ENCODE results near the gene KIAA1671.

Gene KIAA1671

GRCh38 chr22:25096638-25097405 is 144.3 kb downstream of the KIAA1671 start:
- no peak for DNase-seq

- no peak for DNase-seq
Measured at GRCh38 chr22:25098445-25099081, 146.0 kb downstream of the KIAA1671 start.

DNA sequence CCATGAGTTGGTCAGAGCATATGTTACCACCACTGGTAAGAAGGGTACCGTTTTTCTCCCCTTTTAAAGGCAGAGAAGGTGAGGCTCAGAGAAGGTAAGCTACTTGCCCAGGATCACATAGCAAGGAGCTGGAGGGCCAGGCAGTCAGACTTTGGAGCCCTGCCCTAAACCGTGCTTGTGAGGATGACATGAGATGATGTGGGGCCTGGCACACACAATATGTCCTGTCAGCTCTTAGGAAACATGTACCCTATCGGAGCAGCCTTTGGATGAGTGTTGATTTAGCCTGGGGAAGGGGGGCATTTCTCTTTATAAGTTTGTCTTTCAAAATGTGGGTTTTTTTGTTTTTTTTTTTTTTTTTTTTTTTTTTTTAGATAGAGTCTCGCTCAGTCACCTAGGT is 146.7 kb downstream of the KIAA1671 start:
- DNase-seq, result no peak

- DNase-seq, result no peak
Measured at GRCh38 chr22:25100402-25100801, 147.9 kb downstream of the KIAA1671 start.

GRCh38 chr22:25100948-25101347 is 148.4 kb downstream of the KIAA1671 start:
- no peak for DNase-seq

- no peak for DNase-seq
Measured at GRCh38 chr22:25101501-25101900, 149.0 kb downstream of the KIAA1671 start.

DNA sequence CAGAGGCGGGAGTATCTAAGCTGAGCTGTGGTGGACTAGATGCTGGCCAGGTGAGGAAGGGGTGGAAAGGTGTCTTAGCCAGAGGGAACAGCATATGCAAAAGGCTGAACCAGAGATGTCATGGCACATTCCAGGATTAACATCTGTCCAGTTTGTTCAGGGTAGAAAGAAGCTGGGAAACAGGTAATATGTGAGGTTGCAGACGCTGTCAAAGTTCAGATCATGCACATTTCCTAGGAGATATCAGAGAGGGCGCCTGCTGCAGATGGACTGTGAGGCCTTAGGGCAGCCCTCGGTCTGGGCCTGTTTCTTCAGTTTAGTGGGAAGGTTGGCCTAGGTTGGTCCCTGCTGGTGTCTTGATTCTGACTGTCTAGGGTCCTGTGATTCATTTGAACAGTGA is 149.5 kb downstream of the KIAA1671 start:
- no peak for DNase-seq

DNA sequence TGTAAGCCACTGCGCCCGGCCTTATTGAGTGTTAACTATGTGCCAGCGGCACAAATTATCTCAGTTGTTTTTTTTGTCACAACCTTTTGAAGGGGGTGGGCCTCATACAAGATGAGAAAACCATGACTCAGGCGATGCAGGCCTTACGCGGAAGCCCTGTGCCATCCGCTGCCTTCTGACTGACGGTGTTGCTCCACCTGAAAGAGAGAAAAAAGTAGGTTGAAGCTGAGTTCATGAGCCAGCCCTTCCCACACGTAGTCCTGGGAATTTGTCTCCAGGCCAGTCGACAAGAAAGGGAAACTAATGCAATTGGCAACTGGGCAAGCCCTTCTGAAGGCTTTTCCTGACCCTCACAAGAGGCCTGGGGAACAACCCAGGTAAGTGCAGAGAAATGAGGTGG is 150.2 kb downstream of the KIAA1671 start:
- DNase-seq, result no peak

DNA sequence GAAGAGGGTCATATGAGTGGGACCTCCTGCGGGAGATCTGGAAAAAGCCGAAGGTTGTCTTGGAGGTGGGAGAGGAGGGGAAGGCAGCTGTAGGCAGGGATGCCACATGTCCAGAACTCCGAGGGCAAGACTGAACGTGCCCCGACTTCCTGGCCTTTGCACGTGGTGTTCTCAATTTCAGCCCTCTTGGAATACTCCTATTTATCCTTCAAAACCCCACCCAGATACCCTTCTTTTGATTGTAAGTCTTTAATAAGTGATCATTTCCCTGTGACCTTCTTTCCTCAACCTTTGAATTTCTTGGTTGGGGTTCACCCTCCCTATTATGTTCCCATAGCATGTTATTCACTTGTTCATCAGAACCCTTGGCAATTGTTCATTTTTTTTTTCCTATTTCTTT is 151.9 kb downstream of the KIAA1671 start:
- DNase-seq, result no peak

DNA sequence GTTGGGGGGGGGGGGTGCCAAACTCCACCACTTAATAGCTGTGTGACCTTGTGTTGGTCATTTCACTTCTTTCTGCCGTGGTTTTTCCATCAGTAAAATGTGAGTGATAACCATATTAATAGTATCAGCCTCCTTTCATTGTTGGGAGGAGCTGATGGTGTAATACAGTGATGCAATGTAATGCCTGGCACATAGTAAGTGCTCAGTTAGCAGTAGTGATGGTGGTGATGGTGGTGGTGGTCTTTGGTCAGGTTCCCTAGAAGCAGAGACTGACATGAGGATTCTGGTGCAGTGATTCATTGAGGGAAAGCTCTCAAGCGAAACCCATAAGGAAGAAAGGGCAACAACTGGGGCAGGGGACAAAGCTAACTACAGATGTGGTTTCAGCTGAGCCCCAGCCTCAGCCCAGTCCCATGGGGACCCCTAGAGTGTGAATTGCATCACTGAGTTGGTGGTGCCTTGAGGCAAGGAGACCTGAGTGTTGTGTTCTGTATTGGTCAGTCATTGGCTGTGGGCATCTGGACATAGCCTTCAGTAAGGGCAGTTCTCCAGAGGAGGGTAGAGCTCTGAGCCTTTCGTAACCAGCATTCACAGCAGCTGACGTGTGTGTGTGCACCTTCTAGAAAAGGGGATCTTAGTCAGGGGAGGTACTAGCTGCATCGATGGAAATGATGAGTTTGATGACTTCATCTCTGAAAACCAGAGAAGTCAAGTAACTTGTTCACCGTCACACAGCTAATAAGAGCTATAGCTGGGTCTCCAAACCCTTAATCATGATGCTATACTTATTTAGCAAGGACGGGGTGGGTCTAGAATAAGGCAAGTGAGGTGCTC is 153.5 kb downstream of the KIAA1671 start:
- DNase-seq, result no peak

- DNase-seq, result no peak
Measured at GRCh38 chr22:25109878-25110595, 157.5 kb downstream of the KIAA1671 start.

DNA sequence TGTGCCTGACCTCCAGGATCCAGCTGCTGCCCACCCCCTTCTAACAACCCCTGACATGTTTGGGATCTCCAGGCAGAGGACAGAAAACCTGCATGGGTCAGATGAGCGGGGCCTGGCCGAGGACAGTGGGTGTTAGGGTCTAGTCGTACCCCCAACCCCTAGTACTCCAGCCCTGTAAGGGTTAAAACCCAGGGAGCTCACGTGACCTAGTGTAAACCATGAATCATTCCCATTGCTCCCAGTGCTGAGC is 158.0 kb downstream of the KIAA1671 start:
- no peak for DNase-seq

- peak; percentile 82 for DNase-seq
Measured at GRCh38 chr22:25110846-25111578, 158.5 kb downstream of the KIAA1671 start.

- no peak for DNase-seq
Measured at GRCh38 chr22:25111579-25112517, 159.3 kb downstream of the KIAA1671 start.

- no peak for DNase-seq
Measured at GRCh38 chr22:25112538-25113253, 160.2 kb downstream of the KIAA1671 start.

- no peak for DNase-seq
Measured at GRCh38 chr22:25113316-25113721, 160.8 kb downstream of the KIAA1671 start.

DNA sequence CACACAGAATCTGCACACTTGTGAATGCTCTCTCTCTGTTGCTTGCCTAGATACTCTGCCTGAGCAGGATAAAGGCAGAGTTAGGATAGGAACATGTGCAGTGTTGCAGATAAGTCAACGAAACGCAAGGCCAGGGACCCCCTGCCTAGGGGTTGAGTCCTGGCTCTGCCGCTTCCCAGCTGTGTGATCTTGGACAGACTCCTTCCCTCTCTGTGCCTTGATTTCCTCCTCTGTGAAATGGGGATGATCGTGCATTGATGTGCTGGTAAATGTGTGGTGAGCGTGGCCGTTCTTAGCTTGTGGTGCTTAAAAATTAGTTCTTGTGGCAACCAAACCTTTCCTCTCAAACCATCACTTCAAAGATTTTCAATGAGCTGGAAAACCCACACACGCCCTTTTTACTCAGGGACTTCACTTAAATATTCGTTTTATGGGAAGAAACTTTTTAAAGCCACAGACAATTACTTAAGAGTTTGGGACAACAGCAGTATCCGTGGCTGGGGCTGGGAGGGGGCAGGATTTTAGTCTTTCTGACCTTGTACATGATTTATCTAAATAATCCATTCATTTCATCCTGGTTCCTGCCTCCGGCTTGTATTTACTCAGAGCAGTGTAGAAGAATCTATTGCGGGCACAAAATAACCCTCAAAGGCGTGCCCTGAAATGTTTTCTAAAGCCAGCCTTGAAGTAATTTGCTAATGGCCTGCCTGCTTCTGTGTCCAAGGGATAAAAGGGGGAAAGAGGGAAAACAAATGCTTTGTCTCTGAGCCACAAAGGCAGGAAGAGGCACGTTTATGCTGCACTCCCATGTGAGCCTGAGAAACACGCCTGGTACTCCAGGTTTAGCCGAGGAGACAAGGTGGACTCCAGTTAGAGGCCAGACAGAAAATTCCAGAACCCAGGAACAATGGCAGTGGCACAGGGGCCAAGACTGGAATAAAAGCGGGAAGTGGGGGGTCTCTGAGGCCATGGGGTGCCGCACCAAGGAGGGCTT is 162.2 kb downstream of the KIAA1671 start:
- no peak for DNase-seq

GRCh38 chr22:25119609-25120008 is 167.1 kb downstream of the KIAA1671 start:
- DNase-seq, result no peak

DNA sequence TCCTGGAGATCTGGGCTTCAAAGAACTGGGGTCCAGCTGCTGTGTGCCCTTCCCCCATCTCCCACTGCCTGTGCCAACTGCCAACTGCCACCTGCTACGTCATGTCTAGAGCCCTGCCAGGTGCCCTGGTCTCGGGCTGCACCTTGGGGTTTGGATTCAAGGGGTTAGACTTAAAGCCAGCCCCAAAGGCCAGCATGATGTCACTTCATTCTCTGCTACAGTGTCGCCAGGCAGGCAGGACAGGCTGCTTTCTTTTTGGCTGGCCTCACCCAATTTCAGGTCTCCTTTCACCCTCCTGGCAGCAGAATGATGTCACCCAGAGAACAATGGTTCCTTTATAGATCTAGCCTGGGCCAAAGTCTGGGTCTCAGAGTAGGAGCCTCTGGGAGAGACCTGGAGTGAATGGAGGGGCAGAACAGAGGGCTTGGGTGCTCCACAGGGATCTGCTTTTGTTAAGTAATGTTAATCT is 167.6 kb downstream of the KIAA1671 start:
- DNase-seq, result peak; percentile 48

All from NCI-H1092 treated with DMSO at 0.1 percent for 48 hours (cell line).